ENCODE results near the gene PLXNA2. TPM values are rescaled to one million over a fixed set of nuclear protein-coding genes. Genes with fewer than 3 reads are reported as not detected.
A peak's percentile ranks its signal among the peaks of the same experiment; 100 is the strongest.

The PLXNA2 gene
- total and polyA plus RNA-seq, 2 of the 13 experiments (the other 11 are each of a cell fraction or from before 2014, with no cell fraction given), result 1.1 to 2.1 TPM

GRCh38 chr1:208235982-208236761 is 8.0 kb downstream of the PLXNA2 start (continued):
- TF ChIP-seq CC2D1A (CRISPR knock-in tag; IDR thresholded peaks at IDR 0.05), result no peak
- no peak for TF ChIP-seq ZNF496 (CRISPR knock-in tag; IDR thresholded peaks at IDR 0.05; ENCODE audit: insufficient replicate concordance)
- TF ChIP-seq, protein P1, sequence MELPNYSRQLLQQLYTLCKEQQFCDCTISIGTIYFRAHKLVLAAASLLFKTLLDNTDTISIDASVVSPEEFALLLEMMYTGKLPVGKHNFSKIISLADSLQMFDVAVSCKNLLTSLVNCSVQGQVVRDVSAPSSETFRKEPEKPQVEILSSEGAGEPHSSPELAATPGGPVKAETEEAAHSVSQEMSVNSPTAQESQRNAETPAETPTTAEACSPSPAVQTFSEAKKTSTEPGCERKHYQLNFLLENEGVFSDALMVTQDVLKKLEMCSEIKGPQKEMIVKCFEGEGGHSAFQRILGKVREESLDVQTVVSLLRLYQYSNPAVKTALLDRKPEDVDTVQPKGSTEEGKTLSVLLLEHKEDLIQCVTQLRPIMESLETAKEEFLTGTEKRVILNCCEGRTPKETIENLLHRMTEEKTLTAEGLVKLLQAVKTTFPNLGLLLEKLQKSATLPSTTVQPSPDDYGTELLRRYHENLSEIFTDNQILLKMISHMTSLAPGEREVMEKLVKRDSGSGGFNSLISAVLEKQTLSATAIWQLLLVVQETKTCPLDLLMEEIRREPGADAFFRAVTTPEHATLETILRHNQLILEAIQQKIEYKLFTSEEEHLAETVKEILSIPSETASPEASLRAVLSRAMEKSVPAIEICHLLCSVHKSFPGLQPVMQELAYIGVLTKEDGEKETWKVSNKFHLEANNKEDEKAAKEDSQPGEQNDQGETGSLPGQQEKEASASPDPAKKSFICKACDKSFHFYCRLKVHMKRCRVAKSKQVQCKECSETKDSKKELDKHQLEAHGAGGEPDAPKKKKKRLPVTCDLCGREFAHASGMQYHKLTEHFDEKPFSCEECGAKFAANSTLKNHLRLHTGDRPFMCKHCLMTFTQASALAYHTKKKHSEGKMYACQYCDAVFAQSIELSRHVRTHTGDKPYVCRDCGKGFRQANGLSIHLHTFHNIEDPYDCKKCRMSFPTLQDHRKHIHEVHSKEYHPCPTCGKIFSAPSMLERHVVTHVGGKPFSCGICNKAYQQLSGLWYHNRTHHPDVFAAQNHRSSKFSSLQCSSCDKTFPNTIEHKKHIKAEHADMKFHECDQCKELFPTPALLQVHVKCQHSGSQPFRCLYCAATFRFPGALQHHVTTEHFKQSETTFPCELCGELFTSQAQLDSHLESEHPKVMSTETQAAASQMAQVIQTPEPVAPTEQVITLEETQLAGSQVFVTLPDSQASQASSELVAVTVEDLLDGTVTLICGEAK (IDR thresholded peaks at IDR 0.05), result no peak
- TF ChIP-seq, protein P1 (CRISPR knock-in tag; IDR thresholded peaks at IDR 0.05), result no peak
- TF ChIP-seq, protein P2, sequence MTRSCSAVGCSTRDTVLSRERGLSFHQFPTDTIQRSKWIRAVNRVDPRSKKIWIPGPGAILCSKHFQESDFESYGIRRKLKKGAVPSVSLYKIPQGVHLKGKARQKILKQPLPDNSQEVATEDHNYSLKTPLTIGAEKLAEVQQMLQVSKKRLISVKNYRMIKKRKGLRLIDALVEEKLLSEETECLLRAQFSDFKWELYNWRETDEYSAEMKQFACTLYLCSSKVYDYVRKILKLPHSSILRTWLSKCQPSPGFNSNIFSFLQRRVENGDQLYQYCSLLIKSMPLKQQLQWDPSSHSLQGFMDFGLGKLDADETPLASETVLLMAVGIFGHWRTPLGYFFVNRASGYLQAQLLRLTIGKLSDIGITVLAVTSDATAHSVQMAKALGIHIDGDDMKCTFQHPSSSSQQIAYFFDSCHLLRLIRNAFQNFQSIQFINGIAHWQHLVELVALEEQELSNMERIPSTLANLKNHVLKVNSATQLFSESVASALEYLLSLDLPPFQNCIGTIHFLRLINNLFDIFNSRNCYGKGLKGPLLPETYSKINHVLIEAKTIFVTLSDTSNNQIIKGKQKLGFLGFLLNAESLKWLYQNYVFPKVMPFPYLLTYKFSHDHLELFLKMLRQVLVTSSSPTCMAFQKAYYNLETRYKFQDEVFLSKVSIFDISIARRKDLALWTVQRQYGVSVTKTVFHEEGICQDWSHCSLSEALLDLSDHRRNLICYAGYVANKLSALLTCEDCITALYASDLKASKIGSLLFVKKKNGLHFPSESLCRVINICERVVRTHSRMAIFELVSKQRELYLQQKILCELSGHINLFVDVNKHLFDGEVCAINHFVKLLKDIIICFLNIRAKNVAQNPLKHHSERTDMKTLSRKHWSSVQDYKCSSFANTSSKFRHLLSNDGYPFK (CRISPR knock-in tag; IDR thresholded peaks at IDR 0.05; ENCODE audit: borderline replicate concordance), result no peak
- no peak for TF ChIP-seq ZBTB34 (CRISPR knock-in tag; IDR thresholded peaks at IDR 0.05)
- no peak for TF ChIP-seq DR1 (CRISPR knock-in tag; IDR thresholded peaks at IDR 0.05)
- no peak for TF ChIP-seq ZZZ3 (CRISPR knock-in tag; IDR thresholded peaks at IDR 0.05; ENCODE audit: borderline replicate concordance)
- no peak for TF ChIP-seq KLF13 (CRISPR knock-in tag; IDR thresholded peaks at IDR 0.05)
- TF ChIP-seq JUND (CRISPR knock-in tag; IDR thresholded peaks at IDR 0.05), result no peak
- TF ChIP-seq ZFY (CRISPR knock-in tag; IDR thresholded peaks at IDR 0.05), result no peak
- peak; percentile 32 for TF ChIP-seq ZBTB7B (CRISPR knock-in tag; IDR thresholded peaks at IDR 0.05)
- peak; percentile 98 for TF ChIP-seq NR2F6 (IDR thresholded peaks at IDR 0.05)
- TF ChIP-seq NR2F6 (CRISPR knock-in tag; IDR thresholded peaks at IDR 0.05), result peak; percentile 98
- TF ChIP-seq, protein P3, sequence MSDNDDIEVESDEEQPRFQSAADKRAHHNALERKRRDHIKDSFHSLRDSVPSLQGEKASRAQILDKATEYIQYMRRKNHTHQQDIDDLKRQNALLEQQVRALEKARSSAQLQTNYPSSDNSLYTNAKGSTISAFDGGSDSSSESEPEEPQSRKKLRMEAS (IDR thresholded peaks at IDR 0.05), result peak; percentile 36; the same call in 1 of the 2 replicates
- peak; percentile 75 for TF ChIP-seq HDAC2 (CRISPR knock-in tag; IDR thresholded peaks at IDR 0.05)
- no peak for TF ChIP-seq XBP1 (CRISPR knock-in tag; IDR thresholded peaks at IDR 0.05)

All from HepG2 (cell line).